Ascending aorta (tissue), 2 donors: ENCODE measurements around the gene PIGB. TPM values are rescaled to one million over a fixed set of nuclear protein-coding genes. Genes with fewer than 3 reads are reported as not detected.
"Not testable (repeated sequence)": the region's sequence is repeated elsewhere in the genome, so short reads cannot be mapped to it uniquely, and the experiment has no call there.

Source experiments
- DNase-seq, 2 donors: peaks; one replicate each; pipeline ENCODE4 v3.0.0-alpha.2; 2019; ENCODE audit warnings: low spot score in 2 of 2
- H3K27ac ChIP-seq, 2 donors: fragments of 200-600 bp; sonication (generic); one replicate each; pipeline ENCODE4 v1.5.1; 2016 to 2017; ENCODE audit warnings: mild to moderate bottlenecking in 1 of 2
- H3K27me3 ChIP-seq: fragments of 200-600 bp; sonication (generic); one replicate; pipeline ENCODE4 v1.5.1; 2017
- H3K36me3 ChIP-seq, 2 donors: fragments of 200-600 bp; sonication (generic); one replicate each; pipeline ENCODE4 v1.5.1; 2016
- H3K4me1 ChIP-seq, 2 donors: fragments of 200-600 bp; sonication (generic); one replicate each; pipeline ENCODE4 v1.5.1; 2016 to 2017; ENCODE audit warnings: mild to moderate bottlenecking in 1 of 2
- H3K4me3 ChIP-seq, 2 donors: fragments of 200-600 bp; sonication (generic); one replicate each; pipeline ENCODE4 v1.5.1; 2016 to 2017; ENCODE audit warnings: mild to moderate bottlenecking in 1 of 2
- H3K9me3 ChIP-seq, 2 donors: fragments of 200-600 bp; sonication (generic); one replicate each; pipeline ENCODE4 v1.5.1; 2016
- intact Hi-C: fragments of 100-400 bp; cut with DNase I; formaldehyde crosslinking; loops from one replicate; pipeline ENCODE4 v1.15.1; 2023
- total RNA-seq: library from RNA; depleted of rRNA; stranded (reverse); fragments of >200 nt; gene quantifications from one replicate; pipeline ENCODE4 v1.1.0, GENCODE V29; 2016
- TF ChIP-seq, protein P1 (sequence below), 3 experiments: fragments of 200-600 bp in 2 of 3; fragments of 450-650 bp in 1 of 3; sonication (generic) in 2 of 3; IDR thresholded peaks; one replicate each; pipeline ENCODE4 v1.5.1; 2016 to 2019; ENCODE audit warnings: antibody characterized with exemption in 3 of 3, mild to moderate bottlenecking in 1 of 3, moderate library complexity in 1 of 3

The PIGB gene
- total RNA-seq, 1 donor from 2014 or later = 50.3 TPM

DNA sequence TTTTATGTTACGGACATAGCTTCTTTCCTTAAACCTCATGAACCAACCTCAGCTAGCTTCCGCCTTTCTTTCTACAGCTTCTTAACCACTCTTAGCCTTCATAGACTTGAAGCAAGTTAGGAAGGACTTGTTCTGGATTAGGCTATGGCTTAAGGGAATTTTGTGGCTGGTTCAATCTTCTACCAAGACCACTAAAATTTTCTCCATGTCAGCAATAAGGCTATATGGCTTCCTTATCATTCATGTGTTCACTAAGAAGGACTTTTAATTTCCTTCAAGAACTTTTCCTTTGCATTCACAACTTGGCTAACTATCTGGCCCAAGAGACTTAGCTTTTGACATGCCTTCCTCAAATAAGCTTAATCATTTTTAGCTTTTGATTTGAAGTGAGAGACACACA lies 64.7 kb downstream of the PIGB start:
- no peaks in the 10 kb centered on the region for H3K9me3 ChIP-seq
- H3K36me3 ChIP-seq = peaks cover 32 to 79% of the 10 kb centered on the region in 2 donors
- H3K27me3 ChIP-seq = no peaks in the 10 kb centered on the region
- intact Hi-C loops = no loop called here
- TF ChIP-seq, protein P1, sequence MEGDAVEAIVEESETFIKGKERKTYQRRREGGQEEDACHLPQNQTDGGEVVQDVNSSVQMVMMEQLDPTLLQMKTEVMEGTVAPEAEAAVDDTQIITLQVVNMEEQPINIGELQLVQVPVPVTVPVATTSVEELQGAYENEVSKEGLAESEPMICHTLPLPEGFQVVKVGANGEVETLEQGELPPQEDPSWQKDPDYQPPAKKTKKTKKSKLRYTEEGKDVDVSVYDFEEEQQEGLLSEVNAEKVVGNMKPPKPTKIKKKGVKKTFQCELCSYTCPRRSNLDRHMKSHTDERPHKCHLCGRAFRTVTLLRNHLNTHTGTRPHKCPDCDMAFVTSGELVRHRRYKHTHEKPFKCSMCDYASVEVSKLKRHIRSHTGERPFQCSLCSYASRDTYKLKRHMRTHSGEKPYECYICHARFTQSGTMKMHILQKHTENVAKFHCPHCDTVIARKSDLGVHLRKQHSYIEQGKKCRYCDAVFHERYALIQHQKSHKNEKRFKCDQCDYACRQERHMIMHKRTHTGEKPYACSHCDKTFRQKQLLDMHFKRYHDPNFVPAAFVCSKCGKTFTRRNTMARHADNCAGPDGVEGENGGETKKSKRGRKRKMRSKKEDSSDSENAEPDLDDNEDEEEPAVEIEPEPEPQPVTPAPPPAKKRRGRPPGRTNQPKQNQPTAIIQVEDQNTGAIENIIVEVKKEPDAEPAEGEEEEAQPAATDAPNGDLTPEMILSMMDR (IDR thresholded peaks at IDR 0.05) = no peak
- H3K27ac ChIP-seq = no peak overlapping the region
- H3K4me1 ChIP-seq = no peaks in the 10 kb centered on the region
- H3K4me3 ChIP-seq = no peak overlapping the region
- DNase-seq = no peak

DNA sequence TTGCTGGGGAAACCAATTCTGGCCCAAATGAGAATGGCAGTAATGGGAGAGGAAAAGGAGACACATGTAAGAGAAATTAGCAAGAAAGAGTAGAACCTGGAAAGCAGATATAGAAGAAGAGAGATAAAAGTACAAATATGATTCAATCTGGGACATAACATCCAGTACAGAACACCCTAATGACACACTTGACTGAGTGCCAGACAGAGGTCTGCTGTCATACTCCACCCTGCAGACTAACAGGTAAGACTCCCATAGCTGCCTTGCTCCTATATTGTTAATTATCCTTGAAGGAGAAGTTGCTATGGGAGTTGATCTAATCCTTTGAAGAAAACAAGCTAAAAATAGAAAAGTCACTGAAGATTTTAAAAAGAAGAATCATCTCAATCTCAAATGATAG lies 68.0 kb downstream of the PIGB start:
- Histone ChIP-seq H3K36me3 (peaks cover 23 to 55% of the 10 kb centered on the region in 2 donors), H3K4me3 (no peak overlapping the region), H3K27me3 (no peaks in the 10 kb centered on the region), H3K27ac (no peak overlapping the region), H3K9me3 (no peaks in the 10 kb centered on the region), H3K4me1 (no peaks in the 10 kb centered on the region)
- intact Hi-C loops = no loop called here
- TF ChIP-seq, protein P1 (IDR thresholded peaks at IDR 0.05) = no peak
- no peak for DNase-seq

DNA sequence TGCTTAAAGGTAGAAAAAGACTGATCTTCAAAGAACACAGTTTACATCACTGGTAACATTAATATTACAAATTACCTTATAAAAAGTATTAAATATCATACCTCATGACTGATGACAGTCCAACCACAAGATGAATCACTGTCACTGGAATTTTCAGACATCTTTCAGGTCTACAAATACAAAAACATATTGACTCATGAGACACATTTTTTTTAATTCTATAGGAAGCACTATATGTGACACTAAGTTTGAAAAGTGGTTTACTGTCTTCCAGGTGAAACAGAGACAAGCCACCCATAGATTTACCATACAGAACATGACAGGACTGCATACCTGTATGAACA lies 70.2 kb downstream of the PIGB start:
- H3K4me3 ChIP-seq = no peak overlapping the region
- no peaks in the 10 kb centered on the region for H3K9me3 ChIP-seq
- intact Hi-C loops = no loop called here

DNA sequence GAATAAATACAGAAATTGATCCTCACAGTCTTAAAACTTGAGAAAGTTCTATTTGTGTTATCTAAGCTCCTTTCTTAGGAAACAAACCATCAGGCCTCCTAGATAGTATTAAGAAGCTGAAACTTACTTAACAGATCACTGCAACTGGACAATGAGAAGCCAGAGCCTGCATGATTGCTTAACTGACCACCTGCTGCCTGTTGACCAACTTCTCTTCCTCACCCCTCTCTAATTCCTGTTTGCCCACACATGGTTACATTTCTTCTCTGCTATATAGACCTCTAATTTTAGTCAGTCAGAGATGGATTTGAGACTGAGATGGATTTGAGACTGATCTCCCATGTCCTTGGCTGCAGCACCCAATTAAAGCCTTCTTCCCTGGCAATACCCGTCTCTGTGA lies 75.7 kb downstream of the PIGB start:
- Histone ChIP-seq H3K4me1 (no peaks in the 10 kb centered on the region), H3K27me3 (no peaks in the 10 kb centered on the region), H3K9me3 (no peaks in the 10 kb centered on the region), H3K36me3 (peaks cover 2 to 5% of the 10 kb centered on the region in 2 donors), H3K4me3 (no peak overlapping the region), H3K27ac (no peak overlapping the region)
- DNase-seq = no peak
- intact Hi-C loops = no loop called here
- TF ChIP-seq, protein P1 (IDR thresholded peaks at IDR 0.05) = no peak

More for the DNA sequence above, 70.2 kb downstream of the PIGB start:
- Histone ChIP-seq H3K27ac (no peak overlapping the region), H3K4me1 (no peaks in the 10 kb centered on the region), H3K36me3 (peaks cover 14 to 39% of the 10 kb centered on the region in 2 donors), H3K27me3 (no peaks in the 10 kb centered on the region)
- DNase-seq = no peak
- TF ChIP-seq, protein P1 (IDR thresholded peaks at IDR 0.05) = no peak

DNA sequence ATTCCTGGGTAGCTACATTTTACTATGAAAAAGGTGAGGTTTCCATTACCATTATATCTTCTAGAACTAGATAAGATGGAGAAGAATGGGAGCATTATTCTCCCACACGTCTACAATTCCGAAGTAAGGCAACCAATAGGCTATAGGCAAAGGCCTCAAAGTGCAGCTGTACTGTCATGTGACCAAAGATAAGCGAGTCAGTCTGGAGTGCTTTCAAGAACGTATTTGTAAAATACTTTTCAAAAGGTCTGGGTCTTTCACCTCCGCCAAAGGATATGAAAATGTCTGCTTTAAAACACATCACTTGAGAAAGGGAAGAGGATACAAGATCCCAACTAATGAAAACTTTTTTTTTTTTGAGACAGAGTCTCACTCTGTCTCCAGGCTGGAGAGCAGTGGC lies 79.2 kb downstream of the PIGB start:
- Histone ChIP-seq H3K9me3 (no peaks in the 10 kb centered on the region), H3K27ac (no peak overlapping the region), H3K4me1 (peaks cover 0 to 3% of the 10 kb centered on the region in 2 donors), H3K4me3 (no peak overlapping the region), H3K36me3 (peaks cover 2 to 5% of the 10 kb centered on the region in 2 donors), H3K27me3 (no peaks in the 10 kb centered on the region)
- no peak for DNase-seq
- TF ChIP-seq, protein P1 (IDR thresholded peaks at IDR 0.05) = no peak
- intact Hi-C loops = no loop called here

DNA sequence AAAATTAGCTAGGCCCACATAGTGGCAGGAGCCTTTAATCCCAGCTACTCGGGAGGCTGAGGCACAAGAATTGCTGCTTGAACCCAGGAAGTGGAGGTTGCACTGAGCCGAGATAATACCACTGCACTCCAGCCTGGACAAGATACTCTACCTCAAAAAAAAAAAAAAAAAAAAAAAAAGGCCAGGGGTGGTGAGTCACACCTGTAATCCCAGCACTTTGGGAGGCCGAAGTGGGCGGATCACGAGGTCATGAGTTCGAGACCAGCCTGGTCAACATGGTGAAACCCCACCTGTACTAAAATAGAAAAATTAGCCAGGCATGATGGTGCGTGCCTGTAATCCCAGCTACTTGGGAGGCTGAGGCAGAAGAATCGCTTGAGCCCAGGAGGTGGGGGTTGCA lies 81.0 kb downstream of the PIGB start:
- not testable (repeated sequence) for H3K27ac ChIP-seq, DNase-seq, H3K36me3 ChIP-seq, H3K27me3 ChIP-seq, H3K4me3 ChIP-seq, H3K9me3 ChIP-seq
- H3K4me1 ChIP-seq = peaks cover 3 to 13% of the 10 kb centered on the region in 2 donors
- intact Hi-C loops = loop anchor here (10.0 kb wide), 1 partner anchor 1415 kb away; no protein-coding TSS in a partner anchor
